HepG2 (cell line): ENCODE measurements around the gene ITPR1. TPM values are rescaled to one million over a fixed set of nuclear protein-coding genes. Genes with fewer than 3 reads are reported as not detected.

Experiments
- ATAC-seq: fragments of 200-7000 bp; cut with Tn5 transposase; 3 replicates; pipeline ENCODE4 v1.9.1; 2020; ENCODE audit warnings: mild to moderate bottlenecking, moderate library complexity
- BruUV-seq: library from RNA; stranded (reverse); fragments of 400-500 nt; replicated peaks from 2 replicates; lab custom pipeline; 2021; lab: Mats Ljungman, UMichigan
- CTCF ChIA-PET: fragments of 300-600 bp; formaldehyde crosslinking; extraction: SDS; loops from one replicate; lab custom pipeline; 2021; ENCODE audit warnings: low total read pairs, inconsistent platforms, low intra/inter-chr PET ratio; lab: Yijun Ruan, JAX
- POLR2A ChIA-PET: fragments of 350-600 bp; sonication (Branson Sonifier 250); formaldehyde crosslinking; loops from one replicate; lab custom pipeline; 2020; ENCODE audit warnings: antibody characterized with exemption, inconsistent platforms; lab: Yijun Ruan, JAX
- DNase-seq: peaks from one replicate; pipeline ENCODE4 v3.0.0-alpha.2; 2015; ENCODE audit warnings: low spot score
- FAIRE-seq: peaks from 3 replicates; lab custom pipeline; 2011; peaks lifted over from hg19 to GRCh38; lab: Jason Lieb, UNC
- H2AFZ ChIP-seq: one replicate; pipeline ENCODE4 v1.6.1; 2011; ENCODE audit warnings: low read length, inconsistent platforms
- H3K27ac ChIP-seq: fragments of 300-600 bp; 3 replicates; pipeline ENCODE4 v1.8.0; 2011; ENCODE audit warnings: mixed run types, mild to moderate bottlenecking, mixed read lengths, low read length, inconsistent platforms; ENCODE audit not compliant: insufficient read depth; ENCODE audit errors: extremely low read length
- H3K27me3 ChIP-seq, 2 experiments: fragments of 200-600 bp in 1 of 2; 2 replicates in 1 of 2; 3 replicates in 1 of 2; pipeline versions ENCODE4 v1.6.0 to v1.8.0; 2011; ENCODE audit warnings: low read length in 2 of 2, mild to moderate bottlenecking in 2 of 2, moderate library complexity in 2 of 2, inconsistent platforms in 1 of 2; ENCODE audit not compliant: insufficient read depth in 2 of 2, control insufficient read depth in 1 of 2
- H3K36me3 ChIP-seq, 2 experiments: fragments of 200-600 bp in 1 of 2; replicated peaks in 1 of 2; 2 replicates in 1 of 2; 3 replicates in 1 of 2; pipeline versions ENCODE4 v1.5.1 to v1.8.0; 2011; ENCODE audit warnings: low read length in 2 of 2, inconsistent platforms in 1 of 2; ENCODE audit not compliant: insufficient read depth in 2 of 2, control insufficient read depth in 1 of 2
- H3K4me1 ChIP-seq: 2 replicates; pipeline ENCODE4 v1.5.1; 2012; ENCODE audit warnings: low read length, inconsistent platforms; ENCODE audit not compliant: insufficient read depth
- H3K4me2 ChIP-seq: 2 replicates; pipeline ENCODE4 v1.6.0; 2011; ENCODE audit warnings: low read depth, low read length, inconsistent platforms
- H3K4me3 ChIP-seq, 3 experiments: fragments of 200-600 bp in 1 of 3; sonication (generic), shearing (Covaris generic) in 1 of 3; replicated peaks in 1 of 3; 2 replicates each; pipeline ENCODE4 v1.5.1; 2011 to 2016; ENCODE audit warnings: low read length in 3 of 3, inconsistent platforms in 2 of 3, low read depth in 2 of 3, mild to moderate bottlenecking in 2 of 3, control low read depth in 1 of 3, mixed read lengths in 1 of 3; ENCODE audit not compliant: insufficient read depth in 1 of 3
- H3K79me2 ChIP-seq: one replicate; pipeline ENCODE4 v1.6.1; 2011; ENCODE audit warnings: low read length, inconsistent platforms; ENCODE audit not compliant: insufficient read depth
- H3K9ac ChIP-seq: 2 replicates; pipeline ENCODE4 v1.6.0; 2011; ENCODE audit warnings: mild to moderate bottlenecking, low read depth, low read length, inconsistent platforms; ENCODE audit not compliant: insufficient read depth
- H3K9me3 ChIP-seq: 2 replicates; pipeline ENCODE4 v1.5.1; 2012; ENCODE audit warnings: mild to moderate bottlenecking, low read length
- H4K20me1 ChIP-seq: 2 replicates; pipeline ENCODE4 v1.6.0; 2011; ENCODE audit warnings: inconsistent platforms, mild to moderate bottlenecking, low read length, moderate library complexity; ENCODE audit not compliant: insufficient read depth
- FOXK2 ChIP-seq: fragments of 450-650 bp; IDR thresholded peaks from 2 replicates; pipeline ENCODE4 v1.6.1; 2016
- HNF4G ChIP-seq, 2 experiments: sonication (generic) in 1 of 2; formaldehyde crosslinking in 1 of 2; IDR thresholded peaks; 2 replicates each; pipeline versions ENCODE4 v1.4.0 to v1.6.1; 2011 to 2020; ENCODE audit warnings: borderline replicate concordance in 2 of 2, low read depth in 2 of 2, mild to moderate bottlenecking in 2 of 2, low read length in 1 of 2, missing genetic modification reagents in 1 of 2, moderate library complexity in 1 of 2
- HOXA3 ChIP-seq: sonication (generic); formaldehyde crosslinking; IDR thresholded peaks from 2 replicates; pipeline ENCODE4 v1.5.0; 2020; ENCODE audit warnings: missing genetic modification reagents
- MAFK ChIP-seq, 2 experiments: IDR thresholded peaks in 1 of 2; conservative IDR thresholded peaks in 1 of 2; 2 replicates each; pipeline ENCODE4 v1.6.1; 2011; ENCODE audit warnings: improper control_type of control experiment in 2 of 2, low read length in 2 of 2
- MTF1 ChIP-seq: sonication (generic); formaldehyde crosslinking; IDR thresholded peaks from 2 replicates; pipeline ENCODE4 v1.5.0; 2020; ENCODE audit warnings: missing genetic modification reagents
- PAX8 ChIP-seq: sonication (generic); formaldehyde crosslinking; IDR thresholded peaks from 2 replicates; pipeline ENCODE4 v1.8.0; 2022; ENCODE audit warnings: mild to moderate bottlenecking, missing genetic modification reagents, borderline replicate concordance
- RFX1 ChIP-seq: fragments of 450-650 bp; IDR thresholded peaks from 2 replicates; pipeline ENCODE4 v1.6.1; 2017
- SIN3B ChIP-seq: fragments of 150-350 bp; IDR thresholded peaks from 2 replicates; pipeline ENCODE4 v1.6.1; 2014; ENCODE audit warnings: low read length
- SIX1 ChIP-seq: sonication (generic); formaldehyde crosslinking; IDR thresholded peaks from 2 replicates; pipeline ENCODE4 v1.4.0; 2020; ENCODE audit warnings: missing genetic modification reagents, borderline replicate concordance
- SOX13 ChIP-seq, 3 experiments: fragments of 450-650 bp in 1 of 3; sonication (generic) in 1 of 3; formaldehyde crosslinking in 1 of 3; IDR thresholded peaks in 2 of 3; conservative IDR thresholded peaks in 1 of 3; 2 replicates each; pipeline versions ENCODE4 v1.5.0 to v1.6.1; 2016 to 2020; ENCODE audit warnings: antibody characterized with exemption in 1 of 3, mild to moderate bottlenecking in 1 of 3, missing compliant biosample characterization in 1 of 3, missing genetic modification reagents in 1 of 3, moderate library complexity in 1 of 3
- SP4 ChIP-seq: sonication (generic); formaldehyde crosslinking; IDR thresholded peaks from 2 replicates; pipeline ENCODE4 v1.8.1; 2023; ENCODE audit warnings: mild to moderate bottlenecking, missing genetic modification reagents
- STAT5B ChIP-seq: sonication (generic); formaldehyde crosslinking; IDR thresholded peaks from 2 replicates; pipeline ENCODE4 v1.4.0; 2020; ENCODE audit warnings: missing genetic modification reagents
- TEAD2 ChIP-seq: sonication (generic); formaldehyde crosslinking; IDR thresholded peaks from 2 replicates; pipeline ENCODE4 v1.9.0; 2021; ENCODE audit warnings: missing genetic modification reagents
- ZC3H4 ChIP-seq: sonication (generic); formaldehyde crosslinking; IDR thresholded peaks from 2 replicates; pipeline ENCODE4 v1.4.0; 2020; ENCODE audit warnings: missing genetic modification reagents, borderline replicate concordance
- ZNF160 ChIP-seq: sonication (generic); formaldehyde crosslinking; IDR thresholded peaks from 2 replicates; pipeline ENCODE4 v1.8.0; 2022; ENCODE audit warnings: mild to moderate bottlenecking, inconsistent platforms, missing genetic modification reagents
- ZNF496 ChIP-seq: sonication (generic); formaldehyde crosslinking; IDR thresholded peaks from 2 replicates; pipeline ENCODE4 v1.8.1; 2023; ENCODE audit warnings: mild to moderate bottlenecking, moderate library complexity, missing genetic modification reagents; ENCODE audit not compliant: insufficient replicate concordance
- WGBS: methylation state at CpG from one replicate; pipeline ENCODE4 v1.1.6; 2017; ENCODE audit warnings: low lambda C conversion rate; 5-methylcytosine and 5-hydroxymethylcytosine counted together
- in situ Hi-C: cut with HindIII; loops from 2 replicates; pipeline ENCODE4 v1.10.0; 2017; ENCODE audit warnings: low pct_unique_long_range_greater_than_20kb; ENCODE audit not compliant: extremely low pct_ligation_motif_present
- intact Hi-C: fragments of 100-400 bp; cut with micrococcal nuclease; formaldehyde crosslinking; loops from one replicate; pipeline ENCODE4 v1.10.0; 2022; ENCODE audit not compliant: unreplicated experiment
- polyA plus RNA-seq, 8 experiments: library from polyadenylated mRNA; depleted of rRNA in 3 of 8; stranded (reverse) in 7 of 8; unstranded in 1 of 8; fragments of >200 nt; fragmentation: Illumina TruSeq in 4 of 8; extraction: Trizol in 4 of 8; gene quantifications; 2 replicates each; pipeline versions ENCODE4 v1.2.1 to v1.2.3, GENCODE V29; 2011 to 2016; ENCODE audit warnings: low read depth in 4 of 8, missing spikeins in 1 of 8, mixed read lengths in 1 of 8; ENCODE audit not compliant: insufficient read depth in 1 of 8
- total RNA-seq, 5 experiments: library from RNA; depleted of rRNA; stranded (reverse); fragments of >200 nt; fragmentation: Illumina TruSeq; extraction: Trizol; gene quantifications; 2 replicates each; pipeline ENCODE4 v1.2.3, GENCODE V29; 2016; ENCODE audit warnings: low read depth in 1 of 5
- TF ChIP-seq, protein P1 (sequence below): sonication (generic); formaldehyde crosslinking; IDR thresholded peaks from 2 replicates; pipeline ENCODE4 v1.5.0; 2020; ENCODE audit warnings: mild to moderate bottlenecking, missing genetic modification reagents
- TF ChIP-seq, protein P2 (sequence below): sonication (generic); formaldehyde crosslinking; IDR thresholded peaks from 2 replicates; pipeline ENCODE4 v1.4.0; 2020; ENCODE audit warnings: missing genetic modification reagents, low read depth, mild to moderate bottlenecking, borderline replicate concordance

ITPR1 gene
- total and polyA plus RNA-seq, 2 of the 13 experiments (the other 11 are each of a cell fraction or from before 2014, with no cell fraction given): 10.0 to 11.4 TPM

DNA sequence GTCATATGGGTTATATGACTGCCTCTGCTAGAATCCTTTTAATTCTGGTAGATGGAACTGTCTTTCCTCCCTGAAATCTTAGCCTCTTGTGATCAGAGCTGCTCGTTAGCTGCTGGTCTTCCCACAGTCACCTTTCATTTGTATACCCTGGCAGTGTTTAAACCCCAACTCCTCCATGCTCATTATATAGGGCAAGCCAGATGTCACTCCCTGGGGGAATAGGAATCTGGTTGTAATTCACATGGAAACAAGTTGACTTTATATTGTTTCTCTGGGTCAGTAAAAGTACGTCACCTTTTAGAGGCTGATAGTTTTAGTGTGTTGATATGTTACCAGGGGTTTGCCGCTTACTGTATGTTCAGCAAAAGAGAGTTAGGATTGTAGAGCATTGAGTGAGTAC is 103.5 kb downstream of the ITPR1 start:
- no peak for ATAC-seq
- ChIA-PET CTCF (no interaction called here), POLR2A (no interaction called here)
- Histone ChIP-seq H3K9ac (no peak overlapping the region), H3K27ac (no peak overlapping the region), H3K36me3 (no peaks in the 10 kb centered on the region), H3K9me3 (no peaks in the 10 kb centered on the region), H3K27me3 (no peaks in the 10 kb centered on the region), H3K4me1 (peaks cover 8% of the 10 kb centered on the region), H4K20me1 (no peaks in the 10 kb centered on the region), H3K4me3 (no peak overlapping the region), H2AFZ (no peak overlapping the region), H3K79me2 (no peaks in the 10 kb centered on the region), H3K4me2 (no peak overlapping the region)
- in situ Hi-C loops: no loop called here
- FAIRE-seq: no peak
- no TSS peak for BruUV-seq
- 94% methylated on average over 2 of the region's 3 CpGs for WGBS
- DNase-seq: no peak
- intact Hi-C loops: no loop called here
- TF ChIP-seq SIN3B (no peak), TEAD2 (CRISPR knock-in tag) (no peak), HOXA3 (CRISPR knock-in tag) (no peak), SP4 (CRISPR knock-in tag) (no peak), MAFK (conservative IDR thresholded peaks at IDR 0.05 in 1 of 2, IDR thresholded peaks at IDR 0.05 in 1 of 2; ENCODE audit: low read length in 2 of 2) (no peak), ZNF160 (no peak), MTF1 (no peak), HNF4G (IDR thresholded peaks at IDR 0.05; ENCODE audit: borderline replicate concordance, low read depth, low read length) (no peak), HNF4G (CRISPR knock-in tag; IDR thresholded peaks at IDR 0.05; ENCODE audit: borderline replicate concordance, low read depth) (no peak), STAT5B (CRISPR knock-in tag) (no peak), PAX8 (CRISPR knock-in tag) (no peak), SOX13 (IDR thresholded peaks at IDR 0.05) (no peak), SOX13 (CRISPR knock-in tag; conservative IDR thresholded peaks at IDR 0.05 in 1 of 2, IDR thresholded peaks at IDR 0.05 in 1 of 2) (no peak), FOXK2 (no peak), ZNF496 (no peak), RFX1 (no peak), SIX1 (no peak), ZC3H4 (CRISPR knock-in tag) (no peak)
- TF ChIP-seq, protein P1, sequence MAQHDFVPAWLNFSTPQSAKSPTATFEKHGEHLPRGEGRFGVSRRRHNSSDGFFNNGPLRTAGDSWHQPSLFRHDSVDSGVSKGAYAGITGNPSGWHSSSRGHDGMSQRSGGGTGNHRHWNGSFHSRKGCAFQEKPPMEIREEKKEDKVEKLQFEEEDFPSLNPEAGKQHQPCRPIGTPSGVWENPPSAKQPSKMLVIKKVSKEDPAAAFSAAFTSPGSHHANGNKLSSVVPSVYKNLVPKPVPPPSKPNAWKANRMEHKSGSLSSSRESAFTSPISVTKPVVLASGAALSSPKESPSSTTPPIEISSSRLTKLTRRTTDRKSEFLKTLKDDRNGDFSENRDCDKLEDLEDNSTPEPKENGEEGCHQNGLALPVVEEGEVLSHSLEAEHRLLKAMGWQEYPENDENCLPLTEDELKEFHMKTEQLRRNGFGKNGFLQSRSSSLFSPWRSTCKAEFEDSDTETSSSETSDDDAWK (CRISPR knock-in tag): no peak
- TF ChIP-seq, protein P2, sequence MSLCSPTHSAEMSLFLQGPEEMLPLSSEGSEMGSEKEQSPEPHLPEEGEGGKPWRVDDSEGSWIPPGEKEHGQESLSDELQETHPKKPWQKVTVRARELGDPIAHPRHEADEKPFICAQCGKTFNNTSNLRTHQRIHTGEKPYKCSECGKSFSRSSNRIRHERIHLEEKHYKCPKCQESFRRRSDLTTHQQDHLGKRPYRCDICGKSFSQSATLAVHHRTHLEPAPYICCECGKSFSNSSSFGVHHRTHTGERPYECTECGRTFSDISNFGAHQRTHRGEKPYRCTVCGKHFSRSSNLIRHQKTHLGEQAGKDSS (CRISPR knock-in tag): no peak
